Dendritic cell treated with granulocyte-macrophage colony-stimulating factor and Interleukin-4, amounts not matched to agents 40 ng/mL and 50 ng/mL, for 4 days (primary cell): ENCODE data around the gene ZNF518A.

Source experiments
- H3K27ac Mint-ChIP-seq: one replicate; pipeline ENCODE4 v1.8.0; 2022; ENCODE audit warnings: mild to moderate bottlenecking, mixed read lengths
- H3K27me3 Mint-ChIP-seq: one replicate; pipeline ENCODE4 v1.8.0; 2022; ENCODE audit warnings: mild to moderate bottlenecking, mixed read lengths
- H3K36me3 Mint-ChIP-seq: one replicate; pipeline ENCODE4 v1.8.0; 2022; ENCODE audit warnings: low read depth, mixed read lengths
- H3K4me1 Mint-ChIP-seq: one replicate; pipeline ENCODE4 v1.8.0; 2022; ENCODE audit warnings: low read depth, mixed read lengths
- H3K4me3 Mint-ChIP-seq: one replicate; pipeline ENCODE4 v1.8.0; 2022; ENCODE audit warnings: mild to moderate bottlenecking, moderate library complexity, mixed read lengths
- H3K9me3 Mint-ChIP-seq: one replicate; pipeline ENCODE4 v1.8.0; 2022; ENCODE audit warnings: mixed read lengths
- intact Hi-C: fragments of 100-400 bp; cut with micrococcal nuclease; formaldehyde crosslinking; loops from one replicate; pipeline ENCODE4 v1.15.0; 2022

The ZNF518A gene

DNA sequence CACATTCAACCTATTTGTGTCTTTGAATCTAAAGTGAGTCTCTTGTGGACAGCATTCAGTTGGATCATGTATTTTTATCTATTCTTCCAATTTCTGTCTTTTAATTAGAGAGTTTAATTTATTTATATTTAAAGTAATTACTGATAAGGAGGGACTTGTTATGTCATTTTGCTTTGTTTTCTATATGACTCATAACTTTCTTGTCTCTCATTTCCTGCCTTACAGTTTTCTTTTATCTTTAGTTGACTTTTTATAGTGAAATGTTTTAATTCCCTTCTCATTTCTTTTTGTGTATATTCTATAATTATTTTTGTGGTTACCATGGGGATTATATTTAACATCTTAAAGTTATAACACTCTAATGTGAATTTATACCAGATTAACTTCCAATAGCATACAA, 7.3 kb upstream of the ZNF518A start:
- peaks cover 19% of the 10 kb centered on the region for H3K4me1 Mint-ChIP-seq

DNA sequence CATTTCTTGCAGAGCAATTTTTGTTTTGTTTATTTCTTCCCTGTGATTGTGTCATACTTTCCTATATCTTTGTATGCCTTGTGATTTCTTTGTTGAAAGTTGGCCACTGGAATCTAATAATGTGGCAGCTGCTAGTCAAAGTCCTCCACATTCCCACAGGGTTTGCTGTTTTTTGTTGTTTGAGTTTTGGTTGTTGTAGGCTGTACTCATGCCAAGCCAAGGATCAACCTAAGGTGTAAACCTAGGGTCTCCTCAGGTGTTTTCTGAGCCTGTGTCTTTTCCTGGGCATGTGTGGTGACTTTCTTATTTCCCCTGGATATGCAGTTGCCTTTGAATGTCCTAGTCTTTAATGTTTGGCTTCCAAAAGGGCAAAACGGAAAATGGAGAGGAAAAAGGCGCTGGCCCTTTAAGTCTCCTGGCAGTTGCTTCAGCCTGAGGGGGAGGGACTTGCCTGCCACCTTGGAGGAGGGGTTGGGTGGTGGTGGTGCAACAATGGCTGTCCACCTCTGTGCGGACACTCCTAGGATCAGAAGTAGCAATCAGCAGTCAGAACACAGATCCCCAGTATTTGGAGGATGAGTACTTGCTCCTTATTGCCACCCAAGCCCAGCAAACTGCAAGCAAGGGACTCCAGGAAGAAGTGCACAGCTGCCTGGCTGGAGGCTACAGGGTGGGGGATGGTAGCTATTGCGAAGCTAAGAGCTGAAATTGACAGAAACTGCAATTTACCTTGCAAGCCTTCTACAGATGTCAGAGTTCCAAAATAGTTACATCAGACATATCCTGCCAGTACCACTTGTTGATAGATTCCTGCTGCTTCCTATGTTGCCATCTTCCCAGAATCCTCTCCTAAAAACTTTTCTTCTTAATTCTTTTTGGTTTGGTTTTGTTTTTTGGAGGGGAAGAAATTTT, 5.6 kb upstream of the ZNF518A start:
- Mint-ChIP-seq H3K4me1 (peaks cover 28% of the 10 kb centered on the region), H3K36me3 (peaks cover 3% of the 10 kb centered on the region), H3K9me3 (no peaks in the 10 kb centered on the region), H3K27me3 (peaks cover 29% of the 10 kb centered on the region), H3K4me3 (peak overlapping the region; percentile 57), H3K27ac (peak overlapping the region; percentile 60)
- intact Hi-C loops = no loop called here

More for the DNA sequence above, 7.3 kb upstream of the ZNF518A start:
- H3K9me3 Mint-ChIP-seq = no peaks in the 10 kb centered on the region
- H3K36me3 Mint-ChIP-seq = no peaks in the 10 kb centered on the region
- H3K27ac Mint-ChIP-seq = no peak overlapping the region
- no peak overlapping the region for H3K4me3 Mint-ChIP-seq
- H3K27me3 Mint-ChIP-seq = peaks cover 32% of the 10 kb centered on the region
- intact Hi-C loops = no loop called here

DNA sequence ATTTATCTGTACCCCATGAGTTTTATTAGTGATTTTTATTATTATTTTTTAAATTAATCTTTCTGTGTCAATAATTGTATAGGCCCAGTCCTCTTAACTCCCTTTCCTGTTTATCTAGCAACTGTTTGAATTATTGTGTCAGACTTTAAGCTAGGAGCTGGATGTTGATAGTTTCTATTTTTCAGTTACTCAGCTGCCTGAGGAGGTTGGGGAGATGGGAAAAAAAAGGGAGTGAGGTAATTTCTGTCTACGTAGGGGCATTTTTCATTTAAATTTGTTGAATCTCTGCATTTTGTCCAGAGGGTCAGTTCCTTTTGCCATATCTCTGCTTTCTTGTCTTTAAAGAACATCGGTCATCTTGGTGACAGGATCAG, 5.0 kb upstream of the ZNF518A start:
- Mint-ChIP-seq H3K27ac (no peak overlapping the region), H3K27me3 (peaks cover 24% of the 10 kb centered on the region), H3K36me3 (peaks cover 9% of the 10 kb centered on the region), H3K4me3 (no peak overlapping the region), H3K9me3 (no peaks in the 10 kb centered on the region), H3K4me1 (peaks cover 30% of the 10 kb centered on the region)
- intact Hi-C loops = no loop called here

DNA sequence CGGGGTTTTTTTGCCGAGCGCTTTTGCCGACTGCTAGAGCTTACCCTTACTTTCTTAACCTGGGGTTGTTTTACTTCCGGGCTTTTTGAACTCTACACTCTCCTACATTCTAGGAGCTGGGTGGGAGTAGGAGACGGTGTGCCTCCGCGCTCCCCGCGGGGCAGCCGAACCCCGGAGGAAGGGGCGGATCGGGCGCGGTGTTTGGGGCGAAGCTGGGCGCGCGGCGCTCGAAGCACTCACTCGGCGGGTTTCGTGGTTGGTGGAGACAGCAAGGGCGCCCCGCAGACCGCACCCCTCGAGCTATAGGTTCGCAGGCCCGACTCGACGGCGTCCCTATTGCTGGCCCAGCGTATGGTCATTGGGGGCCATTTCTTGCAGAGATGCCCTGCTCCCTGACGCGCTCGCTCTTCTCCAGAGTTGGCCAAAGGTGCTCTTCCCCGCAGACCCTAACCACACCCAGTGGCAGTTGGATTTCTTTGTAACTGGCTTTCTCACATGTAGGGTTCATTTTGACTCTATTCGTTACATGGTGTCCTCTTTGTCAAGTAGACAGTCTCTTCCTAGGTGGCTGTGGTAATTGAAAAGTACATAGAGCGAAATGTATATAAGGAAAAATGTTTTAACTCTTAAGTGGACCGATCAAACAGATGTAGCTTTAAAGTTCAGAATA, 364 bp downstream of the ZNF518A start:
- Mint-ChIP-seq H3K27ac (peak overlapping the region; percentile 99), H3K36me3 (peaks cover 49% of the 10 kb centered on the region), H3K27me3 (peaks cover 17% of the 10 kb centered on the region), H3K4me1 (peaks cover 21% of the 10 kb centered on the region), H3K4me3 (peak overlapping the region; percentile 87), H3K9me3 (no peaks in the 10 kb centered on the region)
- intact Hi-C loops = loop anchor here (1.0 to 5.0 kb wide), 2 partner anchors 40 to 88 kb away; partner anchors contain the start of gene CCNJ

DNA sequence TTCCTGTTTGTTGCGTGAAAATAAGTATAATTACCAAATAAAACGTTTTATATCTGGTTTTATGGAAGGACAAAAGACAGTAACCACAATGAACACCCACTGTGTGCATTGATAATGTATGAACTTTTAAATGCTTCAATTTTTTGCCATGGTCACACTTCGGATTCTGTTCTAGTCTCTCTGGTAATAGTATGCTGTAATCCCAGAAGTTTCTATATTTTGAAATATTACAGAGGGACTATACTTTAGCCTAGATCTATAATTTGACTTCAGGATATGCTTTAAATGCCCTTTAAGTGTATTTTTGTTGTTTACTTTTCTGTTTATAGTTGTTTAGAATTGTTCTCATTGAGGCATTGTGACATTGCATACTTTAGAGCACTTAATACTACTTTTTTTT, 1.5 kb downstream of the ZNF518A start:
- Mint-ChIP-seq H3K4me3 (peak overlapping the region; percentile 87), H3K27ac (no peak overlapping the region), H3K27me3 (peaks cover 10% of the 10 kb centered on the region), H3K36me3 (peaks cover 55% of the 10 kb centered on the region), H3K4me1 (peaks cover 21% of the 10 kb centered on the region), H3K9me3 (no peaks in the 10 kb centered on the region)
- intact Hi-C loops = loop anchor here (5.0 kb wide), 1 partner anchor 89 kb away; the partner anchor contains the start of gene CCNJ

DNA sequence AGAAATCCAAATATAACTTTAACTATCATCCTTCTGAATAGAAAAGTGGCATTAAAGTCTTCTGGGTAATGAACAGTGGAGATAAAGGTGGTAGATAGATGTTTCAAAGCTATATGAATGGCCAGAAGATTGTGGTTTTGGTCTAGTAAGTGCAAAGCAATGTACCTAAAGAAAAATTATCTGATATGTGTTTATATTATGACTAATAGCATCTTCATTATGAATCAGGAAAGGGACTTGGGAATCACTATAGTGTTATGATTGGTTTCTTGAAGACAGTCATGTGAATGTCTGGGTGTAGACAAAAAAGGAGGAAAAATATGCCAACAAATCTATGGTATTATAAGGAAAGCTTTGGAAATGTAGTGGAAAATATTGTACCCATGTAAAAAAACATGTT, 3.0 kb downstream of the ZNF518A start:
- peaks cover 2% of the 10 kb centered on the region for H3K27me3 Mint-ChIP-seq
- no peak overlapping the region for H3K27ac Mint-ChIP-seq
- H3K4me3 Mint-ChIP-seq = no peak overlapping the region
- intact Hi-C loops = loop anchor here (5.0 kb wide), 1 partner anchor 91 kb away; the partner anchor contains the start of gene CCNJ
- H3K4me1 Mint-ChIP-seq = peaks cover 29% of the 10 kb centered on the region
- peaks cover 71% of the 10 kb centered on the region for H3K36me3 Mint-ChIP-seq
- H3K9me3 Mint-ChIP-seq = no peaks in the 10 kb centered on the region

DNA sequence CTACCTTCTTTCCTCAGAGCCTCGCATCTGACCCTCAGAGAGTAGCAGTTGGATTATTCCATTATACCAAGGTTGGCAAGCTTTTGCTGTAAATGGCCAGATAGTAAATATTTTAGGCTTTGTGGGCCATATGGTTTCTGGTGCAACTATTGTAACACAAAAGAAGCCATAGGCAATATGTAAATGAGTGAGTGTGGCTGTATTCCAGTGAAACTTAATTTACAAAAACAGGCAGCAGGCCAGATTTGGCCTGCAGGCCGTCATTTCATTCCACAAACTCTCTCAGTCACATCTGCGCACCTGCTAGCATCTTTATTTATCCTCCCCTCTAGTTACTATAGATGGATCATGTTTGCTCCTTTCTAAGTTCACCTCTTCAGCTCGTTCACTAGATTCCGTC, 6.7 kb downstream of the ZNF518A start:
- no peak overlapping the region for H3K27ac Mint-ChIP-seq
- no peaks in the 10 kb centered on the region for H3K9me3 Mint-ChIP-seq
- no peak overlapping the region for H3K4me3 Mint-ChIP-seq
- intact Hi-C loops = no loop called here
- peaks cover 90% of the 10 kb centered on the region for H3K36me3 Mint-ChIP-seq
- H3K4me1 Mint-ChIP-seq = peaks cover 30% of the 10 kb centered on the region
- H3K27me3 Mint-ChIP-seq = no peaks in the 10 kb centered on the region

DNA sequence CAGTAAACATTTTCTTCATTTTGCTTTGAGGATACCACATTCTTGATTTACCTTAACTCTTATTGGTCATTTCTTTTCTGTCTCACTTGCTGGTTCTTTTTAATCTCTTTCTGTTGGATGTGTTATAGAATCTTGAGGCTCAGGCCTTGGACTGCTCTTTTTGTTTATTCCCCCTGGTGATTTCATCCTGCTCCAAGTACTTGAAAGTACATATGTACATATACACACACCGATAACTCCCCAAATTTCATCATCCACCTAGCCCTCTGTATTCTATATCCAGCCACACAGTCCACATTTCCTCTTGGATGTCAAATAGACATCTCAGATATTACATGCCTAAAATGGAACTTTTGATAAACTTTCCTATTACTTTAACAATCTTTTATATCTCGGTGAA, 7.5 kb downstream of the ZNF518A start:
- H3K4me3 Mint-ChIP-seq = no peak overlapping the region
- no peak overlapping the region for H3K27ac Mint-ChIP-seq
- H3K9me3 Mint-ChIP-seq = no peaks in the 10 kb centered on the region
- intact Hi-C loops = no loop called here
- no peaks in the 10 kb centered on the region for H3K27me3 Mint-ChIP-seq
- H3K4me1 Mint-ChIP-seq = peaks cover 33% of the 10 kb centered on the region
- peaks cover 93% of the 10 kb centered on the region for H3K36me3 Mint-ChIP-seq

DNA sequence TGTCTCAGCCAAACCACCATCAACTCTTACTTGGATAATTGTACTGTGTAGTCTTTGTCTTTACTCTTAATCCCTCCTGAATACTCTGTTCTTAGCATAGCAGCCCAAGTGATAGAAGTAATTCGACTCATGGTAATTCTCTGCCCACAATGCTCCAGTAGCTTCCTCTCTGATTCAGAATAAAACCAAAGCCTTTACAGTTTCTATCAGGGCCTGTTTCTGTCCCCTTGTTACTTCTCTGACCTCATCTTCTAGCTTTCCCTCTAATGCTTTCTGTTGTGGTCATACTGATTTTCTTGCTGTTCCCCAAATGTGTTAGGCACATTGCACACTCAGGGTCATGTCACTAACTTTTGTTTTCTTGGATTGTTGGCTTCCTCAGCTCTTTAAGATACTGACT, 8.0 kb downstream of the ZNF518A start:
- H3K4me1 Mint-ChIP-seq = peaks cover 38% of the 10 kb centered on the region
- no peaks in the 10 kb centered on the region for H3K27me3 Mint-ChIP-seq
- no peak overlapping the region for H3K4me3 Mint-ChIP-seq
- H3K27ac Mint-ChIP-seq = no peak overlapping the region
- H3K36me3 Mint-ChIP-seq = peaks cover 95% of the 10 kb centered on the region
- intact Hi-C loops = no loop called here
- no peaks in the 10 kb centered on the region for H3K9me3 Mint-ChIP-seq

DNA sequence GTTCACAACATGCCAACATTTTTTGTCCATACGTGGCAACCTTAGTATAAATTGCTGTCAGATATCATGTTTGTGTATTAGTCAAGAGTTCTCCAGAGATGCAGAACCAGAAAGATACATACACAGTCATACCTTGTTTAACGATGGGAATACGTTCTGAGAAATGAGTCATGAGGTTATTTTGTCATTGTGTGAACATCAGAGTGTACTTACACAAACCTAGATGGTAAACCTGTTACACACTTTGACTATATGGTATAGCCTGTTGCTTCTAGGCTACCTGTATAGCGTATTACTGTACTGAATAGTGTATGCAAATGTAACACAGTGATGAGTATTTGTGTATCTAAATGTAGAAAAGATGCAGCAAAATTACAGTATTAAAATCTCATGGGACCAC, 22.3 kb downstream of the ZNF518A start:
- no peak overlapping the region for H3K27ac Mint-ChIP-seq
- H3K36me3 Mint-ChIP-seq = peaks cover 93% of the 10 kb centered on the region

DNA sequence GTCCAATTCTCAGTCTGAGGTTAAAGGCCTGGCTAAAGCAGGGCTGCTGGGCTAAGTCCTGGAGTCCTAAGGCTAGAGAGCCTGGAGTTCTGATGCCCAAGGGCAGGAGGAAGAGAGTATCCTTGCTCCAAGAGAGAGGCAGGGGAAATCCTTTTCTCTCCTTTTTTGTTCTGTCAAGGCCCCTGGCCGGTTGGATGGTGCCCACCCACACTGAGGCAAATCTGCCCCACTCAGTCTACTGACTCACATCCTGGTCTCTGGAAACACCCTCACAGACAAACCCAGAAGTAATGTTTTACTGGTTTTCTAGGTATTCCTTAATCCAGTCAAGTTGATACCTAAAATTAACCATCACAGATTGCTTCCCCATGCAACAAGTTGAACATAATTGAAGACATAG, 23.0 kb downstream of the ZNF518A start:
- peaks cover 93% of the 10 kb centered on the region for H3K36me3 Mint-ChIP-seq
- no peaks in the 10 kb centered on the region for H3K27me3 Mint-ChIP-seq
- H3K4me3 Mint-ChIP-seq = no peak overlapping the region
- no peaks in the 10 kb centered on the region for H3K9me3 Mint-ChIP-seq
- no peak overlapping the region for H3K27ac Mint-ChIP-seq
- peaks cover 17% of the 10 kb centered on the region for H3K4me1 Mint-ChIP-seq
- intact Hi-C loops = no loop called here

More for the DNA sequence above, 22.3 kb downstream of the ZNF518A start:
- Mint-ChIP-seq H3K27me3 (no peaks in the 10 kb centered on the region), H3K9me3 (no peaks in the 10 kb centered on the region), H3K4me3 (no peak overlapping the region), H3K4me1 (peaks cover 17% of the 10 kb centered on the region)
- intact Hi-C loops = no loop called here

DNA sequence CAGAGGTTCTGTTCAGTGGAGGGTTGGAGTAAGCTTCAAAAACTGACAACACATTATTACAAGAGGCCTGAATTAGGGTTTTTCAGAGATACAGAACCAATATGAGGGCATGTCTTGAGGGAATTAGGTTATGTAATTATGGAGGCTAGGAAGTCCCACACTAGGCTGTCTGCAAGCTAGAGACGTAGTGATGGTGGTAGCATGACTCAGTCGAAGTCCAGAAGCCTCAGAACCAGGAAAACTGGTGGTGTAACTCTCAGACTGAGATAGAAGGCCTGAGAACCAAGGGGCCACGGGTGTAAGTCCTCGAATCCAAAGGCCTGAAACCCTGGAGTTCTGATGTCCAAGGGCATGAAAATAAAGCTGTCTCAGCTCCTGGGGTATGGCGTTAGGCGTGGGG, 35.6 kb downstream of the ZNF518A start:
- Mint-ChIP-seq H3K9me3 (peaks cover 58% of the 10 kb centered on the region), H3K27me3 (no peaks in the 10 kb centered on the region), H3K27ac (no peak overlapping the region), H3K4me1 (no peaks in the 10 kb centered on the region), H3K4me3 (no peak overlapping the region), H3K36me3 (peaks cover 44% of the 10 kb centered on the region)
- intact Hi-C loops = no loop called here

DNA sequence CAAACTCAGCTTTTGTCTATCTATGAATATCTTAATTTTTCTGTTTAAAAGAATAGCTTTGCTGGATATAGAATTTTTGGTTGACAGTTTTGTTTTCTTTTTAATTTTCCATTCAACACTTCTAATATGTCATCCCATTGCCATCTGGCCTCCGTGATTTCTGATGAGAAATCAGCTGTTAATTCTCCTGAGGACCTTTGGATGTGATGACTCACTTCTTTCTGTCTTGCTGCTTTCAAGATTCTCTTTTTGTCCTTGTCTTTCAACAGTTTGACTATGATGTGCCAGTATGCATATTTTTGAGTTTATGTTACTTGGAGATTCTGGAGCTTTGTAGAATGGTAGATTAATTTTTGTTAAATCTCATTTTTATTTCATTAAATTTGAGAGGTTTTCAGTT, 38.4 kb downstream of the ZNF518A start:
- Mint-ChIP-seq H3K27ac (no peak overlapping the region), H3K4me1 (no peaks in the 10 kb centered on the region), H3K27me3 (no peaks in the 10 kb centered on the region), H3K9me3 (peaks cover 71% of the 10 kb centered on the region), H3K36me3 (peaks cover 36% of the 10 kb centered on the region), H3K4me3 (no peak overlapping the region)
- intact Hi-C loops = no loop called here

DNA sequence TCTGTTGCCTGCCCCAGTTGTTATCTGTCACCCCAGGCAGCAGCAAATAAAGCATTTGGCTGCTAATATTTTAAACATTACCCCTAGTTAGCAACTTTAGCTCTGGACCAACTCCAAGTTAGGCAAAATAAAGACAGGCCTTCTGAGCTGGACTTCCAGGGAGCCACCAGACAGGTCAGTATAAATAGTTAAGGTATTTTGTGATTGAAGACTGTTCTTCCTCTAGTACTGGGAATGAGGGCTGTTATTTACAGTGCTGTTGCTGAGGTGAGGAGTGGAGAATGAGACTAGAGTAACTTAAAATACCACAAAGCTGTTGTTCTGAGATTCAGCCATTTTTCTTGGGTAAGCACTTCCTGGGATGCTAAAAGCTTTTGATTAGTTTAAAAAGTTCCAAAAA, 40.1 kb downstream of the ZNF518A start:
- Mint-ChIP-seq H3K27ac (no peak overlapping the region), H3K27me3 (no peaks in the 10 kb centered on the region), H3K4me3 (no peak overlapping the region), H3K36me3 (peaks cover 22% of the 10 kb centered on the region), H3K9me3 (peaks cover 81% of the 10 kb centered on the region), H3K4me1 (no peaks in the 10 kb centered on the region)
- intact Hi-C loops = no loop called here
